HFFc6 (cell line): Measurements from ENCODE around the gene MYO7A. TPM values are rescaled to one million over a fixed set of nuclear protein-coding genes. Genes with fewer than 3 reads are reported as not detected.

Experiments
- DNase-seq: peaks from one replicate; pipeline ENCODE4 v3.0.0-alpha.2; 2018
- H3K27ac Mint-ChIP-seq: 2 replicates; pipeline ENCODE4 v1.8.0; 2020; ENCODE audit warnings: mild to moderate bottlenecking, mixed read lengths
- H3K27me3 Mint-ChIP-seq: 2 replicates; pipeline ENCODE4 v1.8.0; 2021; ENCODE audit warnings: mild to moderate bottlenecking, moderate library complexity, mixed read lengths; ENCODE audit not compliant: insufficient read depth
- H3K36me3 Mint-ChIP-seq: 2 replicates; pipeline ENCODE4 v1.8.0; 2021; ENCODE audit warnings: low read depth, mixed read lengths
- H3K4me1 Mint-ChIP-seq: 2 replicates; pipeline ENCODE4 v1.8.0; 2020; ENCODE audit warnings: low read depth, mixed read lengths
- H3K4me3 Mint-ChIP-seq: 2 replicates; pipeline ENCODE4 v1.8.0; 2020; ENCODE audit warnings: mild to moderate bottlenecking, moderate library complexity, mixed read lengths
- H3K9me3 Mint-ChIP-seq: 2 replicates; pipeline ENCODE4 v1.8.0; 2020; ENCODE audit warnings: mild to moderate bottlenecking, mixed read lengths
- total RNA-seq, 6 experiments: library from RNA; stranded (reverse); fragmentation: NEBNext Ultra II Directional; extraction: Animal tissue kit (Norgen Biotek cat#: 25700); gene quantifications; 2 replicates in 1 of 6; 3 replicates in 5 of 6; pipeline ENCODE4 v1.2.3, GENCODE V29; 2021
- TF ChIP-seq, protein P1 (sequence below): fragments of 200-600 bp; sonication (generic); IDR thresholded peaks from 2 replicates; pipeline ENCODE4 v1.5.0; 2021; ENCODE audit warnings: antibody characterized with exemption, mild to moderate bottlenecking

Gene MYO7A
- total RNA-seq, 6 experiments from 2014 or later = 0.05 to 0.09 TPM; not detected in 4

DNA sequence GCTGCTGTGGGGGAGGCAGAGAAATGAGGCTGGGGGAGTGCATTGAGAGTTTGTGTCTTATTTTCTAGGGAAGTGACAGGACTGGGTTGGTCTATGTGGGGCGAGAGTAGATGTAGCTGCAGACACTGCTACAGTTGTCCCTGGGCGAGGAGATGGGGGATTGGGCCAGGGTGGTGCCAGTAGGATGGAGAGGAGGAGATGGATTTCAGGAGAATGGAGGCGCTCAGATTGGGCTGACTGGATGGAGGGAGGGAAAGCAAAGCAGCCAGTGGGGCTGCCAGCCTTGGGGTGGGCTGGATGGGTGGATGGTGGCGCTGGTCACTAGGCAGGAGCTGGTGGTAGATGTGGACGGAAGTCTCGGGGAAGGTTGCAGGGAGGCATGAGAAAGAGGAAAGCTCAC lies 16.1 kb upstream of the MYO7A start:
- Mint-ChIP-seq H3K27ac (no peak overlapping the region; the same call in 1 of the 2 replicates), H3K9me3 (no peaks in the 10 kb centered on the region), H3K4me1 (peaks cover 61% of the 10 kb centered on the region), H3K36me3 (no peaks in the 10 kb centered on the region), H3K27me3 (peaks cover 3% of the 10 kb centered on the region), H3K4me3 (no peak overlapping the region)
- no peak for DNase-seq
- TF ChIP-seq, protein P1, sequence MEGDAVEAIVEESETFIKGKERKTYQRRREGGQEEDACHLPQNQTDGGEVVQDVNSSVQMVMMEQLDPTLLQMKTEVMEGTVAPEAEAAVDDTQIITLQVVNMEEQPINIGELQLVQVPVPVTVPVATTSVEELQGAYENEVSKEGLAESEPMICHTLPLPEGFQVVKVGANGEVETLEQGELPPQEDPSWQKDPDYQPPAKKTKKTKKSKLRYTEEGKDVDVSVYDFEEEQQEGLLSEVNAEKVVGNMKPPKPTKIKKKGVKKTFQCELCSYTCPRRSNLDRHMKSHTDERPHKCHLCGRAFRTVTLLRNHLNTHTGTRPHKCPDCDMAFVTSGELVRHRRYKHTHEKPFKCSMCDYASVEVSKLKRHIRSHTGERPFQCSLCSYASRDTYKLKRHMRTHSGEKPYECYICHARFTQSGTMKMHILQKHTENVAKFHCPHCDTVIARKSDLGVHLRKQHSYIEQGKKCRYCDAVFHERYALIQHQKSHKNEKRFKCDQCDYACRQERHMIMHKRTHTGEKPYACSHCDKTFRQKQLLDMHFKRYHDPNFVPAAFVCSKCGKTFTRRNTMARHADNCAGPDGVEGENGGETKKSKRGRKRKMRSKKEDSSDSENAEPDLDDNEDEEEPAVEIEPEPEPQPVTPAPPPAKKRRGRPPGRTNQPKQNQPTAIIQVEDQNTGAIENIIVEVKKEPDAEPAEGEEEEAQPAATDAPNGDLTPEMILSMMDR = no peak

DNA sequence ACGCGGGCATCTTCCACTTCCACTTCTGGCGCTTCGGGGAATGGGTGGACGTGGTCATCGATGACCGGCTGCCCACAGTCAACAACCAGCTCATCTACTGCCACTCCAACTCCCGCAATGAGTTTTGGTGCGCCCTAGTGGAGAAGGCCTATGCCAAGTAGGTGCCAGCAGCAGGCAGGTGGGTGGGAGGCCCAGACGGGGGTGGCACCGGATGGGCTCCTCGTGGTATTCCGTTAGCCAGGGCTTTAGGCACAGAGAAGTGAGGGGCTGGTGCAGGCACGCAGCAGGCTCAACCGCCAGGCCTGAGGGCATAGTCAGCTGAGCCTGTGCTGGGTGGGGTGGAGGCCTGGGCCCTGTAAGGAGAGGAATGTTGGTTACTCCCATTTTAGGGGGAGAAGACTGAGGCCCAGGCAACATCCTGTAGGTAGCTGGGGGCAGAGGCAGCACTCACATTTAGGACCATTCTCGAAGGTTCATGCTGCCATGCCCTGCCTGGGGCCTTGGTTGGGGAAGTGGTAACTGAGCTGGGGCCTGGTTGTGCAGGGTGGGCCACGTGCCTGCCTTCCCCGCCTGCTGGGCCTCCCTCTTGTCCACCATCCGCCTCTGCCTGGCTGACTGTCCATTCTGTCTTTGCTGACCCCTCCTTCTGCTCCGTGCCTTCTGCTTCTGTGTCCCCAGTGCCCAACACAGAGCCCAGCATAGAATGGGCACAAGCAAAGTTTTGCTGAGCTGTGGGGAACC lies 15.2 kb upstream of the MYO7A start:
- TF ChIP-seq, protein P1 = no peak

DNA sequence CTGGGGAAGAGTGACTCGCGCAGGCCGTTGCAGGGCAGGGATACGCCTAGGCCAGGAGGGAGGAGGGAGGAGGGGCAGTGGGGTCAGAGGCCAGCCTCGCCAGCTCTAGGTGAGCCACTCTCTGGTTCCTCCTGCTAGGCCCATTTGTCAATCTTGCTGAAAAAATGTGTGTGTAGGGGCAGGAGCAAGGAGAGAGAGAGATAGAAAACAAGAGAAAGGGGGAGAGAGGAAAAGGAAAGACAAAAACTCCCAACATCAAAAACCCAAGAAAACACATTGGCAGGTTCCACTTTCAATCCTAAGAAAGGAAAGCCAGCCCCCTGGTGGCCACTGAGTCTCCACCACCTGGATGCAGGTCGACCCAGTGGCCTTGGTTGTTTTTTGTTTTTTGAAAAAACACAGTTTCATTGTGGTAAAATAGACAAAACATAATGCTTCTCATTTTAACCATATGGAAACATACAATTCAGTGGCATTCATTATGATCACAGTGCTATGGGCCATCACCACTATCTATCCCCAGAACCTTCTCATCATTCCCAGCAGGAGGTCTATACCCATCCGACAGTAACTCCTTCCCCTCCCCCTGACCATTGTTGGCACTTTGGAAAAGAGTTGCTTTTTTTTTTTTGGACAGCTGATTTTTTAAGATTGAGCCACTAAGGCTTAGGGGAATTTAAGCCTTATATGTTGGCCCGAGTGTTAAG lies 14.5 kb upstream of the MYO7A start:
- Mint-ChIP-seq H3K27ac (0 out of 2 replicates have a peak overlapping the region, but pooled peaks have one; percentile 5), H3K4me3 (no peak overlapping the region), H3K4me1 (peaks cover 45% of the 10 kb centered on the region), H3K36me3 (no peaks in the 10 kb centered on the region), H3K27me3 (peaks cover 1% of the 10 kb centered on the region), H3K9me3 (no peaks in the 10 kb centered on the region)
- TF ChIP-seq, protein P1 = peak; percentile 87
- DNase-seq = peak; percentile 35

More for the DNA sequence above, 15.2 kb upstream of the MYO7A start:
- H3K4me3 Mint-ChIP-seq = no peak overlapping the region
- no peaks in the 10 kb centered on the region for H3K36me3 Mint-ChIP-seq
- H3K27me3 Mint-ChIP-seq = peaks cover 3% of the 10 kb centered on the region
- DNase-seq = no peak
- no peaks in the 10 kb centered on the region for H3K9me3 Mint-ChIP-seq
- H3K27ac Mint-ChIP-seq = no peak overlapping the region
- peaks cover 52% of the 10 kb centered on the region for H3K4me1 Mint-ChIP-seq

DNA sequence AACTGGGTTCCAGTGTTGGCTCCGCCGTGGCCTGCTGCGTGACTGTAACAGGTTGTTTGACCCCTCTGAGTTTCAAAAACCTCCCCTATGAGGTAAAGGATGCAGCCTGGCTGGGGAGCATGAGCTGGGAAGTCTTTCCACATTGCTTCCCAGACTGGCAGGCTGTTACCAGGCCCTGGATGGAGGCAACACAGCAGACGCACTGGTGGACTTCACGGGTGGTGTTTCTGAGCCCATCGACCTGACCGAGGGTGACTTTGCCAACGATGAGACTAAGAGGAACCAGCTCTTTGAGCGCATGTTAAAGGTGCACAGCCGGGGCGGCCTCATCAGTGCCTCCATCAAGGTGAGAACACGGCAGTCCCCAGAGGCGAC lies 14.0 kb upstream of the MYO7A start:
- Mint-ChIP-seq H3K36me3 (no peaks in the 10 kb centered on the region), H3K4me3 (no peak overlapping the region), H3K9me3 (no peaks in the 10 kb centered on the region), H3K27ac (no peak overlapping the region), H3K4me1 (peaks cover 39% of the 10 kb centered on the region), H3K27me3 (peaks cover 1% of the 10 kb centered on the region)
- TF ChIP-seq, protein P1 = no peak
- no peak for DNase-seq

DNA sequence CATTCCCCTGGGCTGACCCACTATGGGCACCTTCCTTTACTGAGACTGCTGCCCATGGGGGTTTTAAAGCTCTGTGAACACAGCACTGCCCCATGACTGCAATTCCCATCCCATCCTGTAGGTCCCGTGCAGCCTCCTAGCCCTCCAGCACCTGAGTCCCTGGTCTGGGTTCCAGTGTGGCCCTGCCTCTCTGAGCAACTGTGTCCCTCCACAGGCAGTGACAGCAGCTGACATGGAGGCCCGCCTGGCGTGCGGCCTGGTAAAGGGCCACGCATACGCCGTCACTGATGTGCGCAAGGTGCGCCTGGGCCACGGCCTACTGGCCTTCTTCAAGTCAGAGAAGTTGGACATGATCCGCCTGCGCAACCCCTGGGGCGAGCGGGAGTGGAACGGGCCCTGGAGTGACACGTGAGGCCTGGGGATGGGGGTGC lies 12.8 kb upstream of the MYO7A start:
- no peak for DNase-seq
- no peak overlapping the region for H3K27ac Mint-ChIP-seq
- H3K4me1 Mint-ChIP-seq = peaks cover 28% of the 10 kb centered on the region
- no peaks in the 10 kb centered on the region for H3K9me3 Mint-ChIP-seq
- TF ChIP-seq, protein P1 = peak; percentile 68
- no peaks in the 10 kb centered on the region for H3K36me3 Mint-ChIP-seq
- no peak overlapping the region for H3K4me3 Mint-ChIP-seq
- peaks cover 1% of the 10 kb centered on the region; the same call in 1 of the 2 replicates for H3K27me3 Mint-ChIP-seq
